A673 (cell line): ENCODE measurements around the gene PPP2R5C. TPM values are rescaled to one million over a fixed set of nuclear protein-coding genes. Genes with fewer than 3 reads are reported as not detected.

Experiments used
- BruUV-seq: library from RNA; stranded (reverse); fragments of 400-500 nt; replicated peaks from 2 replicates; lab custom pipeline; 2021; lab: Mats Ljungman, UMichigan
- CTCF ChIA-PET: fragments of 300-600 bp; sonication (Branson Sonifier 250); formaldehyde crosslinking; loops from one replicate; lab custom pipeline; 2022; ENCODE audit warnings: antibody characterized with exemption; lab: Charles Lee
- POLR2A ChIA-PET: fragments of 300-600 bp; sonication (Branson Sonifier 250); formaldehyde crosslinking; loops from one replicate; lab custom pipeline; 2022; ENCODE audit warnings: antibody characterized with exemption; ENCODE audit not compliant: low non-redundant PET; lab: Charles Lee
- DNase-seq: peaks from one replicate; pipeline ENCODE4 v3.0.0-alpha.2; 2015; ENCODE audit warnings: low spot score
- H3K27ac ChIP-seq: fragments of 200-600 bp; sonication (generic); 2 replicates; pipeline ENCODE4 v1.5.1; 2016; ENCODE audit warnings: mixed run types, low read depth, mild to moderate bottlenecking, mixed read lengths, antibody characterized with exemption, low read length; ENCODE audit not compliant: poor library complexity, severe bottlenecking
- H3K27me3 ChIP-seq: fragments of 200-600 bp; sonication (generic); replicated peaks from 2 replicates; pipeline ENCODE4 v1.6.1; 2017; ENCODE audit warnings: mixed run types, low read depth, mild to moderate bottlenecking, mixed read lengths, antibody characterized with exemption, low read length; ENCODE audit not compliant: insufficient read depth, poor library complexity
- H3K36me3 ChIP-seq: fragments of 200-600 bp; sonication (generic); 2 replicates; pipeline ENCODE4 v1.6.1; 2016; ENCODE audit warnings: mixed run types, mild to moderate bottlenecking, mixed read lengths, antibody characterized with exemption, low read length; ENCODE audit not compliant: insufficient read depth, poor library complexity, severe bottlenecking
- H3K4me1 ChIP-seq: fragments of 200-600 bp; sonication (generic); 2 replicates; pipeline ENCODE4 v1.6.1; 2017; ENCODE audit warnings: mixed run types, mild to moderate bottlenecking, mixed read lengths, antibody characterized with exemption, low read length; ENCODE audit not compliant: insufficient read depth, poor library complexity, severe bottlenecking
- H3K4me3 ChIP-seq: fragments of 200-600 bp; sonication (generic); 2 replicates; pipeline ENCODE4 v1.5.1; 2016; ENCODE audit warnings: low read depth, mixed run types, mild to moderate bottlenecking, mixed read lengths, low read length; ENCODE audit not compliant: poor library complexity, severe bottlenecking
- H3K9me3 ChIP-seq: fragments of 200-600 bp; sonication (generic); 2 replicates; pipeline ENCODE4 v1.6.1; 2016; ENCODE audit warnings: mixed run types, low read depth, mild to moderate bottlenecking, mixed read lengths, antibody characterized with exemption, low read length; ENCODE audit not compliant: poor library complexity, severe bottlenecking
- EZH2 ChIP-seq: fragments of 200-600 bp; sonication (generic); IDR thresholded peaks from 2 replicates; pipeline ENCODE4 v1.6.1; 2017; ENCODE audit warnings: borderline replicate concordance, low read depth, mild to moderate bottlenecking, mixed read lengths, antibody characterized with exemption, low read length; ENCODE audit not compliant: poor library complexity, severe bottlenecking
- intact Hi-C: fragments of 100-400 bp; cut with micrococcal nuclease; formaldehyde crosslinking; loops from one replicate; pipeline ENCODE4 v1.10.0; 2022; ENCODE audit not compliant: unreplicated experiment
- total RNA-seq: library from RNA; stranded (reverse); gene quantifications from 2 replicates; pipeline ENCODE4 v1.2.3, GENCODE V29; 2021
- TF ChIP-seq, protein P1 (sequence below): fragments of 300-800, 200-600 bp; sonication (generic); conservative IDR thresholded peaks from 2 replicates; pipeline ENCODE4 v1.5.1; 2017; ENCODE audit warnings: low read depth, mild to moderate bottlenecking, antibody characterized with exemption, low read length, moderate library complexity, mixed read lengths

The PPP2R5C gene
- total RNA-seq, 1 experiment from 2014 or later, result 113 TPM

DNA sequence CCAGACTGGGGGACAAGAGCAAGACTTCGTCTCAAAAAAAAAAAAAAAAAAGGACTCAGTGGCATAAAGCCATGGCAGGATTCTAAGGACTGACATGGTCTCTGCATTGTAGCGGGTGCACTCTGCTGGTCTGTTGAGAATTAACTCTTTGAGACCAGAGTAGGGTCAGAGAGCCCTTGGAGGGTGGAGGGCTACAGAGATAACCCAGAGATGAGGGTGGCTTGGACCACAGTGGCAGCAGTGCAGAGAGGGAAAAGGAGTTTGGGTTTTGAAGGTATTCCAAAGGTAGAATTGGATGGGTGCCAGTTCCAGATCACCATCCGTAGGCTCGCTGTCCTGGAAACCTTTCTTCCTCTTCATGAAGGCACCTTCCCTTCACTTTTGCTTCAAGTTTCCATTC, 188.6 kb downstream of the PPP2R5C start:
- no peak for DNase-seq
- ChIA-PET CTCF (interaction anchor here (0.7 kb wide), 1 partner anchor 179 kb away, joined by 12 read pairs; no protein-coding TSS in a partner anchor), POLR2A (no interaction called here)
- intact Hi-C loops, result no loop called here
- H3K27me3 ChIP-seq, result no peaks in the 10 kb centered on the region
- H3K4me3 ChIP-seq, result no peak overlapping the region
- H3K36me3 ChIP-seq, result no peaks in the 10 kb centered on the region
- BruUV-seq, result no TSS peak
- no peak overlapping the region for H3K27ac ChIP-seq
- TF ChIP-seq EZH2, result no peak
- TF ChIP-seq, protein P1, sequence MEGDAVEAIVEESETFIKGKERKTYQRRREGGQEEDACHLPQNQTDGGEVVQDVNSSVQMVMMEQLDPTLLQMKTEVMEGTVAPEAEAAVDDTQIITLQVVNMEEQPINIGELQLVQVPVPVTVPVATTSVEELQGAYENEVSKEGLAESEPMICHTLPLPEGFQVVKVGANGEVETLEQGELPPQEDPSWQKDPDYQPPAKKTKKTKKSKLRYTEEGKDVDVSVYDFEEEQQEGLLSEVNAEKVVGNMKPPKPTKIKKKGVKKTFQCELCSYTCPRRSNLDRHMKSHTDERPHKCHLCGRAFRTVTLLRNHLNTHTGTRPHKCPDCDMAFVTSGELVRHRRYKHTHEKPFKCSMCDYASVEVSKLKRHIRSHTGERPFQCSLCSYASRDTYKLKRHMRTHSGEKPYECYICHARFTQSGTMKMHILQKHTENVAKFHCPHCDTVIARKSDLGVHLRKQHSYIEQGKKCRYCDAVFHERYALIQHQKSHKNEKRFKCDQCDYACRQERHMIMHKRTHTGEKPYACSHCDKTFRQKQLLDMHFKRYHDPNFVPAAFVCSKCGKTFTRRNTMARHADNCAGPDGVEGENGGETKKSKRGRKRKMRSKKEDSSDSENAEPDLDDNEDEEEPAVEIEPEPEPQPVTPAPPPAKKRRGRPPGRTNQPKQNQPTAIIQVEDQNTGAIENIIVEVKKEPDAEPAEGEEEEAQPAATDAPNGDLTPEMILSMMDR, result no peak
- no peaks in the 10 kb centered on the region for H3K4me1 ChIP-seq
- H3K9me3 ChIP-seq, result no peaks in the 10 kb centered on the region

- Histone ChIP-seq H3K27me3 (no peaks in the 10 kb centered on the region), H3K9me3 (no peaks in the 10 kb centered on the region), H3K4me3 (no peak overlapping the region), H3K27ac (no peak overlapping the region), H3K4me1 (no peaks in the 10 kb centered on the region), H3K36me3 (no peaks in the 10 kb centered on the region)
- TF ChIP-seq EZH2, result no peak
- TF ChIP-seq, protein P1, result no peak
- ChIA-PET POLR2A (no interaction called here), CTCF (no interaction called here)
- DNase-seq, result no peak
- no TSS peak for BruUV-seq
- intact Hi-C loops, result no loop called here
Observed at GRCh38 chr14:101950516-101951215, 189.2 kb downstream of the PPP2R5C start.

GRCh38 chr14:101953151-101953550, 191.6 kb downstream of the PPP2R5C start:
- H3K27ac ChIP-seq, result no peak overlapping the region
- H3K9me3 ChIP-seq, result no peaks in the 10 kb centered on the region
- no peaks in the 10 kb centered on the region for H3K4me1 ChIP-seq
- no peak overlapping the region for H3K4me3 ChIP-seq
- no TSS peak for BruUV-seq
- H3K27me3 ChIP-seq, result no peaks in the 10 kb centered on the region
- no peaks in the 10 kb centered on the region for H3K36me3 ChIP-seq
- intact Hi-C loops, result no loop called here
- TF ChIP-seq EZH2, result no peak
- TF ChIP-seq, protein P1, result no peak
- no peak for DNase-seq
- CTCF ChIA-PET, result interaction anchor here (1.1 kb wide), 2 partner anchors 182 to 246 kb away, joined by 5 to 6 read pairs; no protein-coding TSS in a partner anchor
- POLR2A ChIA-PET, result no interaction called here
